ENCODE measurements around the gene ATRX. TPM values are rescaled to one million over a fixed set of nuclear protein-coding genes. Genes with fewer than 3 reads are reported as not detected.

Gene ATRX
- total and polyA plus RNA-seq, 2 experiments from 2014 or later = 162 to 179 TPM

- H3K27ac ChIP-seq (ENCODE audit: low read depth) = 0 out of 2 replicates have a peak overlapping the region, but pooled peaks have one; percentile 14
- Mint-ChIP-seq H3K27ac (peak overlapping the region; percentile 36; the same call in 1 of the 2 replicates), H3K4me1 (peaks cover 5% of the 10 kb centered on the region), H3K27me3 (ENCODE audit: insufficient read depth, low read depth, poor library complexity) (peaks cover 5% of the 10 kb centered on the region), H3K9me3 (no peaks in the 10 kb centered on the region; the same call in 1 of the 3 replicates), H3K36me3 (ENCODE audit: low read depth) (no peaks in the 10 kb centered on the region), H3K4me3 (no peak overlapping the region; the same call in 2 of the 3 replicates)
- peak; percentile 90 for ATAC-seq
- H3K9me2 ChIP-seq (ENCODE audit: insufficient read depth) = no peaks in the 10 kb centered on the region
- no peak overlapping the region for H3K4me3 ChIP-seq
- no peaks in the 10 kb centered on the region for H3F3A ChIP-seq (replicated peaks; ENCODE audit: low read depth)
- no peaks in the 10 kb centered on the region for H3K79me2 ChIP-seq (replicated peaks; ENCODE audit: insufficient read depth)
- DNase-seq (ENCODE audit: low spot score) = peak; percentile 65
- no peaks in the 10 kb centered on the region for H3K36me3 ChIP-seq (ENCODE audit: insufficient read depth)
- H3K4me1 ChIP-seq (ENCODE audit: insufficient read depth) = peaks cover 8% of the 10 kb centered on the region
- H3K4me2 ChIP-seq = no peak overlapping the region
- H3K27me3 ChIP-seq (ENCODE audit: insufficient read depth) = no peaks in the 10 kb centered on the region
- no peaks in the 10 kb centered on the region for H4K20me1 ChIP-seq (replicated peaks; ENCODE audit: insufficient read depth)
- TF ChIP-seq POLR2AphosphoS5 (IDR thresholded peaks at IDR 0.05; ENCODE audit: low read depth) (no peak), STAT1 (IDR thresholded peaks at IDR 0.05; ENCODE audit: unreplicated experiment) (no peak), EZH2phosphoT487 (IDR thresholded peaks at IDR 0.05; ENCODE audit: unreplicated experiment) (no peak)
- no peak overlapping the region for H2AFZ ChIP-seq
These were observed 292.1 kb downstream of the ATRX start for GRCh38 chrX:77493677-77494553.

GRCh38 chrX:77484045-77484444 lies 302.0 kb downstream of the ATRX start:
- no peaks in the 10 kb centered on the region for H3K4me1 ChIP-seq (ENCODE audit: insufficient read depth)
- H3K4me3 ChIP-seq = no peak overlapping the region
- Mint-ChIP-seq H3K4me1 (no peaks in the 10 kb centered on the region), H3K9me3 (peaks cover 25% of the 10 kb centered on the region), H3K36me3 (ENCODE audit: low read depth) (peaks cover 7% of the 10 kb centered on the region; the same call in 1 of the 3 replicates), H3K27ac (no peak overlapping the region), H3K27me3 (ENCODE audit: insufficient read depth, low read depth, poor library complexity) (no peaks in the 10 kb centered on the region), H3K4me3 (no peak overlapping the region)
- H3K27ac ChIP-seq (ENCODE audit: low read depth) = no peak overlapping the region
- no peak overlapping the region for H3K4me2 ChIP-seq
- DNase-seq (ENCODE audit: low spot score) (no peak), ATAC-seq (no peak)
- H4K20me1 ChIP-seq (replicated peaks; ENCODE audit: insufficient read depth) = no peaks in the 10 kb centered on the region
- no peaks in the 10 kb centered on the region for H3K79me2 ChIP-seq (replicated peaks; ENCODE audit: insufficient read depth)
- no peaks in the 10 kb centered on the region for H3K36me3 ChIP-seq (ENCODE audit: insufficient read depth)
- H3K27me3 ChIP-seq (ENCODE audit: insufficient read depth) = no peaks in the 10 kb centered on the region
- no peaks in the 10 kb centered on the region for H3K9me2 ChIP-seq (ENCODE audit: insufficient read depth)
- no peaks in the 10 kb centered on the region for H3F3A ChIP-seq (replicated peaks; ENCODE audit: low read depth)
- no peak overlapping the region for H2AFZ ChIP-seq
- TF ChIP-seq CTCF (conservative IDR thresholded peaks at IDR 0.05; ENCODE audit: low read depth in 2 of 2) = no peak
- no peak for TF ChIP-seq POLR2AphosphoS5 (IDR thresholded peaks at IDR 0.05; ENCODE audit: low read depth)
- TF ChIP-seq ETS1 (IDR thresholded peaks at IDR 0.05) = no peak
- no peak for TF ChIP-seq ZNF331 (CRISPR knock-in tag; IDR thresholded peaks at IDR 0.05; ENCODE audit: low read depth)
- no peak for TF ChIP-seq STAT1 (IDR thresholded peaks at IDR 0.05; ENCODE audit: unreplicated experiment)
- no peak for TF ChIP-seq REST (IDR thresholded peaks at IDR 0.05; ENCODE audit: unreplicated experiment)
- TF ChIP-seq CREB1 (CRISPR knock-in tag; IDR thresholded peaks at IDR 0.05; ENCODE audit: low read depth) = no peak
- TF ChIP-seq EZH2phosphoT487 (IDR thresholded peaks at IDR 0.05; ENCODE audit: unreplicated experiment) = no peak
- TF ChIP-seq ZNF114 (CRISPR knock-in tag; IDR thresholded peaks at IDR 0.05) = no peak

All from GM23338 (cell line).